Cardiac fibroblast (primary cell): ENCODE data around the gene GADD45A.

ENCODE experiments used
- DNase-seq, 2 donors: peaks; one replicate each; pipeline versions ENCODE4 v3.0.0 to v3.0.0-alpha.2; 2010; ENCODE audit warnings: low read depth in 2 of 2
- H3K4me3 ChIP-seq, 2 donors: replicated peaks in 1 of 2; 1 replicate in 1 of 2; 2 replicates in 1 of 2; pipeline ENCODE4 v1.5.1; 2011; ENCODE audit warnings: low read depth in 2 of 2, low read length in 2 of 2, mild to moderate bottlenecking in 2 of 2, moderate library complexity in 1 of 2
- TF ChIP-seq, protein P1 (sequence below): IDR thresholded peaks from one replicate; pipeline ENCODE4 v1.5.1; 2011; ENCODE audit warnings: low read depth, mild to moderate bottlenecking, low read length, inconsistent platforms

GADD45A gene

DNA sequence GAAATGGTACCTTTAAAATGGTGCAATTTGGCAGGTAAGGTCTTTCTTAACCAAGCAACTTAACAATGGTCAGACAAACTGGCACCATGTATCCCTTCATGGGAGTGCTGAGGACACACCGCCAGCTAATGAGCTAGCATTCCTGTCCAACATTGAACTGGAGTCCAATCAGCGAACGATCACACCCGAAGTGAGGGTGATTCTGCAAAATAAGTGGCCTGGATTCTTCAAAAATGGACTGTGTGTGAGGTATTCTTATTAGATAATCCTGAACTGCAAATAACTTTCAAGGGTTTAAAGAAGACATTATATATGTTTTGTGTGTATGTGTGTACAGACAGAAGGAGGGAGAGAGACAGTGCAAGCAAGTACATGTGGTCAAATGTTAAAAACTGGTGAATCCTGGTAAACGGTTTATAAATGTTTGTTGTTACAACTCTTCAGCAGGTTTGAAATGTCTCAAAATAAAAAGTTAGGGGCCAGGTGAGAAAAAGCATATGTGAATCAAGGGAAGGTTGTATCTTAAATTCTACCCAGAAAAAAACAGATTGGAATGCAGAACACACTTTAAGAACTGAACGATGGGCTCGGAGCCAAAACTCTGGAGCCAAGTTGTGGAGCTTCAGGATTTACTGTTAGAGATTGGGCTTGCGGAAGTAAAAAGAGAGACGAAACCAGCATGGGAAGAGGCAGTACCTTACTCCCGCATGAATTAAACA, 20.9 kb downstream of the GADD45A start:
- no peak overlapping the region for H3K4me3 ChIP-seq
- DNase-seq = peak in 1 of 2 donors; percentile 75
- TF ChIP-seq, protein P1, sequence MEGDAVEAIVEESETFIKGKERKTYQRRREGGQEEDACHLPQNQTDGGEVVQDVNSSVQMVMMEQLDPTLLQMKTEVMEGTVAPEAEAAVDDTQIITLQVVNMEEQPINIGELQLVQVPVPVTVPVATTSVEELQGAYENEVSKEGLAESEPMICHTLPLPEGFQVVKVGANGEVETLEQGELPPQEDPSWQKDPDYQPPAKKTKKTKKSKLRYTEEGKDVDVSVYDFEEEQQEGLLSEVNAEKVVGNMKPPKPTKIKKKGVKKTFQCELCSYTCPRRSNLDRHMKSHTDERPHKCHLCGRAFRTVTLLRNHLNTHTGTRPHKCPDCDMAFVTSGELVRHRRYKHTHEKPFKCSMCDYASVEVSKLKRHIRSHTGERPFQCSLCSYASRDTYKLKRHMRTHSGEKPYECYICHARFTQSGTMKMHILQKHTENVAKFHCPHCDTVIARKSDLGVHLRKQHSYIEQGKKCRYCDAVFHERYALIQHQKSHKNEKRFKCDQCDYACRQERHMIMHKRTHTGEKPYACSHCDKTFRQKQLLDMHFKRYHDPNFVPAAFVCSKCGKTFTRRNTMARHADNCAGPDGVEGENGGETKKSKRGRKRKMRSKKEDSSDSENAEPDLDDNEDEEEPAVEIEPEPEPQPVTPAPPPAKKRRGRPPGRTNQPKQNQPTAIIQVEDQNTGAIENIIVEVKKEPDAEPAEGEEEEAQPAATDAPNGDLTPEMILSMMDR = no peak

DNA sequence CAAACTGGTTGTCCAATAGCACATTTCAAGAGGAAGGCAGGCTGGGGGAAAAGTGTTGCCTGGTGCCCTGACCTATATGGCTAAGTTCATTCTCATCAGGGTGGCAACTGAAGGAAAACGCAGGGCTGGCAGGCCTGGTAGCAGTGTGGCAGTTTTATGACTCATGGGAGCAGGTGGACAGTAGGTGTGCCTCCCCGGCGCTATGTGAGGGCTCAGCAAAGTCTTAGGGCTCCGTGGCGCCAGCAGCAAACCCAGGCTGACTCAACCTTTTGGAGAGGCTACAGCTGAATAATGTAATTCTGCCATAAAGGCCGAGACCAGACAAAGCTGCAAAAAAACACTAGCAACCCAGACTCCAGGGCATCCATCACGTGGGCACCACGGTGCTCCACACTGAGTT, 23.6 kb downstream of the GADD45A start:
- no peak for DNase-seq
- H3K4me3 ChIP-seq = no peak overlapping the region
- TF ChIP-seq, protein P1 = no peak

DNA sequence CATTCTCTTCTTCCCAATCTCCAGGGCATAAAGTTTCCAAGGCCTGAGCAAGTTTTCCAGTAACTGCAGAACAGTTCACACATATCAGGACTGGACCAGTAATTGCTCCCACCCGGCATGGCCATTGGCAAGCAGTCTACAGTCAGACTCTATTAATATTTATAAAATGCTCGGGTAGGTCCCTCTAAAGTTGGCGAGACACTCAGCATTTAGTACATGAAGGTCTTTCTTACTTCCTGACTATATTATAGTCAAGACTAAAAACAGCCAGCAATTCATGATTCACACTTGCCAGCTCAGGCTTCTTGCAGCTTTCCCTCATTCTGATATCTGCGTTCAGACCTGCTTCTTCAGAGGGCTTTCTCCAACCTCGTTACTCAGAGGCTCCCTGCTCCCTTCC, 25.4 kb downstream of the GADD45A start:
- H3K4me3 ChIP-seq = no peak overlapping the region
- DNase-seq = peak; percentile 71 to 86
- TF ChIP-seq, protein P1 = no peak

DNA sequence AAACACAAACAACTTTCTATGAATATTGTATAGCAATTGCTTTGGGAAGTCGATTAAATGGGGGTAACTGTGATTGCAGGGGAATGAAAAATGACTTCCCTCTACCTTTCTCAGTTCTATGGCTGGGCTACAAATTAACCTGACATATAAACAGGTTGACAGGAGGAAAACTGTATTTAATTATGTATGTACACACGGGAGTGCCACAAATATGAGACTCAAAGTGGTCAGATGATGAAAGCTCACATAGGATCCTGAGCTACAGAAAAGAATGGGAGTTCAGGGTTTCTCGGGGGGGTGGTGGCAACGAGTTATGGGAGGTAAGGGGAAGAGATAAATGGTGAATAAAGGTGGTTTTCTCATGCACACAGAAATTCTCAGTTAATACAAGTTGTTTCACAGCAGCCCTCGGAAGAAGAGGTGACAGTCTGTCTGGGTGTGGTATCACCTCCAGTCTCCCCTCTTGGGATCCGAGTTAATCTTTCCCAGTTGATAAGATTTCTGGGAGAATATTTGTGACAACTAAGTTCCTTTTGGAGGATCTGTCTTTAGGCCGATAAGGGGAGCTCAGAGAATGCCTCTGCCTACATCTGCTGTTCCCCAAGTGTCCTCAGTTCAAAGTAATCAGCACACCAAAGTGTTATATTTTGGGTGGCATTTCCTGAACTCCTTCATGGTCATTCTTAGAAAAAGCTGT, 26.3 kb downstream of the GADD45A start:
- no peak for DNase-seq
- TF ChIP-seq, protein P1 = no peak
- H3K4me3 ChIP-seq = no peak overlapping the region

- no peak overlapping the region for H3K4me3 ChIP-seq
- TF ChIP-seq, protein P1 = no peak
- no peak for DNase-seq
Measured at GRCh38 chr1:67711855-67712212, 26.8 kb downstream of the GADD45A start.

DNA sequence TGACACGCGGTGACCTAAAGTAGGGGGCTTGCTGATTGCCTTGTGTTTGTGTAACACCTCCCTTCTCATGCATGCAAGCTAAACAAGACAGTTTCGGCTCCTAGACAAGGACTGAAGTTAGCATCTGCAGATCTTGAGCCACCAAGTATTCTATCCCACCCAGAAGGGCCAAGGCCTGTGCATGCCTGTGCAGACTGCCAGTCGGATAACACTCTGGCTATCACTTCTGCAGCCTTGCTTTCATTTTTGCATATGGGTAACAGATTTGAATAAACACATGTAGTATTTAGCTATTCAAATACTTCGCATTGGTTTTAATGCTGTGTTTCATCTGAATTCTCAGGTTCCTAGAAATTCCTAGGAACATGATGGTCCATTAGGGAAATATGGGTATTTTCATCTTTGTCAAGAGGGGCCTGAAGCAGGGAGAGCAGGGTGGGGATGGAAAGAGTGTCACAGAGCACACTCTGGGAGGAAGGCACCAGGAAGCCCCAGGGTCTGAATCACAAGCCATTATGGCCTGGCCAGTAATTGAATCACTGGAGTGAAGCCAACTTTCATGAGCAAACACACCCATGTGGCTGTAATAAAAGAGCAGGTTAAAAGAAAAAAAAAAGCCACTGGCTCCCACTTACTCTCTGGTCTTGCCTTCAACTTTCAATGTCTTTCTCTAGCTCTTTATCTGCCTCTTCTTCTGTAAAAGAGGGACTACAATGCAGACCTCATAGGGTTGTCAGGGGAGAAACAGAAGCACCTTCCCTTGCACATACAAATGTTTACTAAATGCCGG, 28.3 kb downstream of the GADD45A start:
- H3K4me3 ChIP-seq = no peak overlapping the region
- DNase-seq = peak; percentile 69 to 91
- TF ChIP-seq, protein P1 = no peak
